GM21528 (cell line): Measurements from ENCODE around the gene IBA57.
"Not testable (repeated sequence)": the region's sequence is repeated elsewhere in the genome, so short reads cannot be mapped to it uniquely, and the experiment has no call there.

ENCODE experiments used
- ATAC-seq: cut with Tn5 transposase; IDR thresholded peaks from one replicate; pipeline ENCODE4 v1.9.1; 2021; ENCODE audit warnings: mild to moderate bottlenecking, moderate library complexity; ENCODE audit not compliant: unreplicated experiment, low FRiP score

IBA57 gene

GRCh38 chr1:228184152-228184551, 18.5 kb downstream of the IBA57 start:
- ATAC-seq: no peak

- no peak for ATAC-seq
Measured at GRCh38 chr1:228185641-228185965, 20.0 kb downstream of the IBA57 start.

- not testable (repeated sequence) for ATAC-seq
Measured at GRCh38 chr1:228188249-228188648, 22.6 kb downstream of the IBA57 start.

- ATAC-seq: no peak
Measured at GRCh38 chr1:228190182-228190581, 24.6 kb downstream of the IBA57 start.

GRCh38 chr1:228190778-228191177, 25.2 kb downstream of the IBA57 start:
- ATAC-seq: no peak

- ATAC-seq: no peak
Measured at GRCh38 chr1:228194436-228194835, 28.8 kb downstream of the IBA57 start.

GRCh38 chr1:228194921-228195812, 29.6 kb downstream of the IBA57 start:
- no peak for ATAC-seq

GRCh38 chr1:228197555-228198147, 32.0 kb downstream of the IBA57 start:
- ATAC-seq: no peak

GRCh38 chr1:228198977-228199590, 33.5 kb downstream of the IBA57 start:
- ATAC-seq: no peak

- no peak for ATAC-seq
Measured at GRCh38 chr1:228204958-228205357, 39.4 kb downstream of the IBA57 start.

GRCh38 chr1:228205526-228206436, 40.2 kb downstream of the IBA57 start:
- ATAC-seq: no peak

GRCh38 chr1:228206582-228207351, 41.2 kb downstream of the IBA57 start:
- ATAC-seq: no peak

- ATAC-seq: no peak
Measured at GRCh38 chr1:228207381-228207810, 41.8 kb downstream of the IBA57 start.

GRCh38 chr1:228207851-228208821, 42.5 kb downstream of the IBA57 start, which contains the start of gene OBSCN:
OBSCN (plus strand) TSS chr1:228208044; CDS start chr1:228211784, 3,740 bp downstream.
- ATAC-seq: no peak

- ATAC-seq: no peak
Measured at GRCh38 chr1:228208831-228209551, 43.4 kb downstream of the IBA57 start.

- no peak for ATAC-seq
Measured at GRCh38 chr1:228209657-228210056, 44.1 kb downstream of the IBA57 start.

GRCh38 chr1:228210076-228210651, 44.6 kb downstream of the IBA57 start:
- no peak for ATAC-seq
